HCT116 (cell line): Measurements from ENCODE around the gene FGFR3. TPM values are rescaled to one million over a fixed set of nuclear protein-coding genes. Genes with fewer than 3 reads are reported as not detected.

Experiments used
- ATAC-seq: fragments of 200-7000 bp; cut with Tn5 transposase; 2 replicates; pipeline ENCODE4 v1.9.1; 2020; ENCODE audit warnings: mild to moderate bottlenecking, moderate library complexity
- BruUV-seq: library from RNA; stranded (reverse); fragments of 400-500 nt; replicated peaks from 2 replicates; lab custom pipeline; 2021; lab: Mats Ljungman, UMichigan
- CTCF ChIA-PET: fragments of 300-600 bp; sonication (Branson Sonifier 250); formaldehyde crosslinking; loops from one replicate; lab custom pipeline; 2021; ENCODE audit warnings: antibody characterized with exemption; lab: Charles Lee
- POLR2A ChIA-PET: fragments of 300-600, 350-600 bp; sonication (Branson Sonifier 250); formaldehyde crosslinking; loops from one replicate; lab custom pipeline; 2021; ENCODE audit warnings: antibody characterized with exemption; lab: Charles Lee
- RAD21 ChIA-PET, 2 experiments: fragments of 300-600 bp; sonication (Branson Sonifier 250); formaldehyde crosslinking; loops; one replicate each; lab custom pipeline; 2023; ENCODE audit warnings: low total read pairs in 2 of 2; ENCODE audit not compliant: uncharacterized antibody in 2 of 2, unreplicated experiment in 2 of 2, low non-redundant PET in 1 of 2; lab: Charles Lee
- DNase-seq: peaks from one replicate; pipeline ENCODE4 v3.0.0-alpha.2; 2010; ENCODE audit warnings: low read depth, low spot score
- H2AFZ ChIP-seq: fragments of 200-600 bp; shearing (Covaris generic), sonication (generic); 2 replicates; pipeline ENCODE4 v1.6.1; 2017; ENCODE audit warnings: low read depth, mixed run types, mixed read lengths, antibody characterized with exemption, low read length; ENCODE audit not compliant: poor library complexity, severe bottlenecking
- H3K27ac ChIP-seq: 2 replicates; pipeline ENCODE4 v1.5.1; 2012; ENCODE audit warnings: low read depth, low read length
- H3K27me3 ChIP-seq: fragments of 200-600 bp; sonication (generic); 2 replicates; pipeline ENCODE4 v1.6.1; 2016; ENCODE audit warnings: mixed run types, low read length, mixed read lengths; ENCODE audit not compliant: insufficient read depth
- H3K36me3 ChIP-seq, 2 experiments: fragments of 200-500 bp in 1 of 2; fragments of 200-600 bp in 1 of 2; sonication (Bioruptor generic) in 1 of 2; sonication (generic) in 1 of 2; 2 replicates each; pipeline versions ENCODE4 v1.5.1 to v1.6.1; 2014 to 2016; ENCODE audit warnings: low read length in 2 of 2, inconsistent platforms in 1 of 2, mixed read lengths in 1 of 2, mixed run types in 1 of 2; ENCODE audit not compliant: insufficient read depth in 2 of 2, control insufficient read depth in 1 of 2
- H3K4me1 ChIP-seq, 2 experiments: fragments of 200-600 bp in 1 of 2; sonication (generic) in 1 of 2; 2 replicates each; pipeline versions ENCODE4 v1.5.1 to v1.6.1; 2012 to 2017; ENCODE audit warnings: low read length in 2 of 2, inconsistent platforms in 1 of 2, mild to moderate bottlenecking in 1 of 2, mixed read lengths in 1 of 2, mixed run types in 1 of 2, moderate library complexity in 1 of 2; ENCODE audit not compliant: insufficient read depth in 2 of 2, control insufficient read depth in 1 of 2
- H3K4me2 ChIP-seq: fragments of 200-600 bp; sonication (generic); 2 replicates; pipeline ENCODE4 v1.6.1; 2017; ENCODE audit warnings: mixed run types, low read length, mixed read lengths
- H3K4me3 ChIP-seq, 2 experiments: fragments of 200-600 bp in 1 of 2; sonication (generic) in 1 of 2; replicated peaks in 1 of 2; 2 replicates each; pipeline ENCODE4 v1.5.1; 2011 to 2016; ENCODE audit warnings: low read length in 2 of 2, control low read depth in 1 of 2, low read depth in 1 of 2, mild to moderate bottlenecking in 1 of 2, mixed read lengths in 1 of 2, mixed run types in 1 of 2
- H3K79me2 ChIP-seq: fragments of 200-600 bp; sonication (generic); 2 replicates; pipeline ENCODE4 v1.6.1; 2017; ENCODE audit warnings: mild to moderate bottlenecking, mixed run types, low read length, moderate library complexity, mixed read lengths; ENCODE audit not compliant: insufficient read depth
- H3K9ac ChIP-seq: fragments of 200-600 bp; sonication (generic); 2 replicates; pipeline ENCODE4 v1.6.1; 2016; ENCODE audit warnings: low read length, mixed read lengths
- H3K9me2 ChIP-seq: fragments of 200-600 bp; sonication (generic), shearing (Covaris generic); 2 replicates; pipeline ENCODE4 v1.6.1; 2017; ENCODE audit warnings: mixed run types, mild to moderate bottlenecking, moderate library complexity; ENCODE audit not compliant: insufficient read depth
- H3K9me3 ChIP-seq, 2 experiments: fragments of 200-500 bp in 1 of 2; fragments of 200-600 bp in 1 of 2; sonication (Bioruptor generic) in 1 of 2; sonication (generic) in 1 of 2; 2 replicates each; pipeline ENCODE4 v1.6.1; 2014 to 2017; ENCODE audit warnings: low read length in 2 of 2, mixed read lengths in 2 of 2, inconsistent platforms in 1 of 2, low read depth in 1 of 2, mild to moderate bottlenecking in 1 of 2, mixed run types in 1 of 2, moderate library complexity in 1 of 2; ENCODE audit not compliant: control insufficient read depth in 1 of 2, insufficient read depth in 1 of 2
- H4K20me1 ChIP-seq: fragments of 200-600 bp; sonication (generic), shearing (Covaris generic); 2 replicates; pipeline ENCODE4 v1.6.1; 2017; ENCODE audit warnings: mixed run types, mild to moderate bottlenecking, moderate library complexity; ENCODE audit not compliant: insufficient read depth
- CBX3 ChIP-seq: IDR thresholded peaks from 2 replicates; pipeline ENCODE4 v1.6.1; 2012; ENCODE audit warnings: low read depth
- EGR1 ChIP-seq: IDR thresholded peaks from 2 replicates; pipeline ENCODE4 v1.6.1; 2012; ENCODE audit warnings: low read depth
- EZH2 ChIP-seq: fragments of 200-600 bp; sonication (generic); IDR thresholded peaks from 2 replicates; pipeline ENCODE4 v1.6.1; 2017; ENCODE audit warnings: antibody characterized with exemption, mixed run types
- EZH2phosphoT487 ChIP-seq: fragments of 200-600 bp; IDR thresholded peaks from 2 replicates; pipeline ENCODE4 v1.6.1; 2018; ENCODE audit warnings: antibody characterized with exemption, borderline replicate concordance
- SP1 ChIP-seq: IDR thresholded peaks from 2 replicates; pipeline ENCODE4 v1.6.1; 2012; ENCODE audit warnings: low read depth
- ZBTB33 ChIP-seq: IDR thresholded peaks from 2 replicates; pipeline ENCODE4 v1.6.1; 2011; ENCODE audit warnings: mild to moderate bottlenecking, low read length, moderate library complexity; ENCODE audit not compliant: insufficient replicate concordance; ENCODE audit errors: extremely low read depth
- ZNF274 ChIP-seq: fragments of 200-500 bp; sonication (Bioruptor generic); IDR thresholded peaks from 2 replicates; pipeline ENCODE4 v1.6.1; 2014; ENCODE audit warnings: mild to moderate bottlenecking, low read depth, low read length, inconsistent platforms
- intact Hi-C: fragments of 100-400 bp; cut with micrococcal nuclease; formaldehyde crosslinking; loops from 2 replicates; pipeline ENCODE4 v1.10.0; 2022
- total RNA-seq: library from RNA; stranded (reverse); gene quantifications from one replicate; pipeline ENCODE4 v1.2.1, GENCODE V29; 2021; ENCODE audit not compliant: unreplicated experiment

Gene FGFR3
- total RNA-seq, 1 experiment from 2014 or later: 31.7 TPM

GRCh38 chr4:1768367-1769034, 24.6 kb upstream of the FGFR3 start:
- H3K79me2 ChIP-seq: no peaks in the 10 kb centered on the region
- H3K27ac ChIP-seq: peak overlapping the region; percentile 54; the same call in 1 of the 2 replicates
- peak overlapping the region; percentile 62 for H3K4me2 ChIP-seq
- no peaks in the 10 kb centered on the region for H3K9me2 ChIP-seq
- ChIA-PET RAD21 (interaction anchor here (0.6 to 0.7 kb wide), 6 partner anchors 14 to 604 kb away, joined by 3 to 7 read pairs (median 5); no protein-coding TSS in a partner anchor), CTCF (interaction anchor here (0.6 to 1.6 kb wide), 10 partner anchors 10 to 704 kb away, joined by 3 to 8 read pairs (median 4); partner anchors contain the start of gene FGFR3), POLR2A (interaction anchor here (0.6 to 1.2 kb wide), 2 partner anchors 26 to 546 kb away, joined by 5 to 7 read pairs; no protein-coding TSS in a partner anchor)
- no peak for ATAC-seq
- H4K20me1 ChIP-seq: no peaks in the 10 kb centered on the region
- H3K27me3 ChIP-seq: no peaks in the 10 kb centered on the region
- intact Hi-C loops: no loop called here
- no TSS peak for BruUV-seq
- H3K9me3 ChIP-seq: no peaks in the 10 kb centered on the region
- DNase-seq: no peak
- peak overlapping the region in 1 of 2 experiments; percentile 26; a peak in 1 of 4 replicates for H3K4me3 ChIP-seq
- no peak overlapping the region for H2AFZ ChIP-seq
- H3K4me1 ChIP-seq: peaks cover 33 to 35% of the 10 kb centered on the region in 2 experiments
- H3K36me3 ChIP-seq: no peaks in the 10 kb centered on the region
- no peak for TF ChIP-seq ZNF274
- TF ChIP-seq EZH2phosphoT487: no peak
- TF ChIP-seq EZH2: no peak
- TF ChIP-seq EGR1: no peak
- no peak for TF ChIP-seq CBX3
- TF ChIP-seq ZBTB33: no peak
- no peak for TF ChIP-seq SP1
- 0 out of 2 replicates have a peak overlapping the region, but pooled peaks have one; percentile 2 for H3K9ac ChIP-seq
